Rectal smooth muscle tissue (tissue), 1 donor: ENCODE results near the gene KRTAP17-1.

Experiments
- H3K27ac ChIP-seq: one replicate; pipeline ENCODE4 v1.7.0; 2013; ENCODE audit warnings: low read depth, low read length, inconsistent platforms
- H3K27me3 ChIP-seq: one replicate; pipeline ENCODE4 v1.7.0; 2013; ENCODE audit warnings: low read length; ENCODE audit not compliant: control insufficient read depth, insufficient read depth
- H3K36me3 ChIP-seq: one replicate; pipeline ENCODE4 v1.7.0; 2013; ENCODE audit warnings: low read length; ENCODE audit not compliant: control insufficient read depth, insufficient read depth
- H3K4me1 ChIP-seq: one replicate; pipeline ENCODE4 v1.7.0; 2013; ENCODE audit warnings: low read length; ENCODE audit not compliant: control insufficient read depth, insufficient read depth
- H3K4me3 ChIP-seq: one replicate; pipeline ENCODE4 v1.7.0; 2013; ENCODE audit warnings: low read length
- H3K9ac ChIP-seq: one replicate; pipeline ENCODE4 v1.7.0; 2013; ENCODE audit warnings: low read length

The KRTAP17-1 gene

GRCh38 chr17:41327411-41328120 is 12.1 kb upstream of the KRTAP17-1 start:
- Histone ChIP-seq H3K9ac (no peak overlapping the region), H3K4me3 (no peak overlapping the region), H3K4me1 (no peaks in the 10 kb centered on the region), H3K27me3 (peaks cover 4% of the 10 kb centered on the region), H3K27ac (no peak overlapping the region), H3K36me3 (no peaks in the 10 kb centered on the region)

DNA sequence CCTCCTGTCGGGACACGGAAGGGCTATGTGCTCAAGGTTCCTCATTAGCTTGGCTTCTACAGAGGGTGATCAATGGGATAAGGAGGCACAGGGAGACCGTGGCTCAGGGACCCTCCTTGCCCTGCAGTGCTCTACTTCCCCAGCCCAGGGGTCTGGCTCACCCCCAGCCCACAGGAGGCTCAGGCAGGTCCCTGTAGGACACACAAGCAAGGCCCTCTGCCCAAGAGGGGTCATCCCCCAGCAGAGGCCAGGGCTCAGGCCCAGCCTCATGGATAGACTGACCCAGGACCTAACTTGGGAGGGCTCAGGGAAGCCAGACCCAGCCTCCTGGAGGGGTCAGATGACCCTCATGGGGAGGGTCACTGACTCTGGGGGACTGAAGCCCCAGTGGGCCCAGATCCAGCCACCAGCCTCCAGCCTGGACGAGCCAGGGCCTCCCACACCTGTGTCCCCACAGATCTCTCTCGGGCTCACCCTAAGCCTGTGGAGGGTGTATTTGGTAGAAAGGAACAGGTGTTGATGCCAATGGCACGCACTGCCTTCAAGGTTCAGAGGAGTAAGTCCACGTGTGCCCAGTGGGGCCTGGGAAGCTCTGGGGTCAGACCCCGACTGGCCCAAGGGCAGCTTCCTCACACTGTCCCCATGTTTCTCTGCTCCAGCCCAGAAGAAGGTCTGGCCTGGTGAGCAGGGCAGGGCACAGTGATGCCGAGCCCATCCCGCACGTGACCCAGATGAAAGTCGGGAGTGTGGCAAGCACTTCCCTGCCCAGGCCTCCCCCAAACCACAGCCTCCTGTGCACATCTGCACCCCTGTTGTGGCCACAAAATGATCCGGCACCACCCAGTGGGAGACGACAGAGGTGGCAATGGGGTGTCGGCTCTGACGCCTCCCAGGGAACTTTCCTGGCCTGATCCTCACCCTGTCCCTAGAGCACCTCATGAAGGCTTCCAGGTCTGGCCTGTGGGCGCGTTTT is 10.9 kb upstream of the KRTAP17-1 start:
- no peak overlapping the region for H3K27ac ChIP-seq
- peaks cover 4% of the 10 kb centered on the region for H3K27me3 ChIP-seq
- no peak overlapping the region for H3K9ac ChIP-seq
- no peaks in the 10 kb centered on the region for H3K4me1 ChIP-seq
- no peaks in the 10 kb centered on the region for H3K36me3 ChIP-seq
- H3K4me3 ChIP-seq: no peak overlapping the region

GRCh38 chr17:41325611-41326010 is 10.1 kb upstream of the KRTAP17-1 start:
- Histone ChIP-seq H3K36me3 (no peaks in the 10 kb centered on the region), H3K27ac (no peak overlapping the region), H3K4me1 (no peaks in the 10 kb centered on the region), H3K27me3 (peaks cover 4% of the 10 kb centered on the region), H3K9ac (no peak overlapping the region), H3K4me3 (no peak overlapping the region)

DNA sequence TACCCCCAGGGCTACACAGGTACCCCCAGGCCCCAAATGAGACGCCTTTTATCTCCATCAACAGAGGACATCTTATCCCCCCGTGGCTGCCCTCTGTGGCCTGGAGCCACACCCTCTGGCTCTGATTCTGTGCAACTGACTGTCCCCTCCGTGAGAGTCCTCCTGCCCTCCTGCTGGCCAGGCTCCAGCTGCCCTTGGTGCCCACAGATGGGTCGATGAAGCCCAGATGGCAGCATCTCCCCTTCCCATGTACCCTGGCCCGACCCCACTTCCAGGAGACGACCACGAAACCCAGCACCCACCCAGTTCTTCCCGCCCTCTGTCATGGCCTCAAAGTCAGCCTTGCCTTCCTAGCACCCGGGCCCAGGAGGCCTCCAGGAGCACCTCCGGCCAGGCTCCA is 9.6 kb upstream of the KRTAP17-1 start:
- H3K36me3 ChIP-seq: no peaks in the 10 kb centered on the region
- H3K4me1 ChIP-seq: no peaks in the 10 kb centered on the region
- H3K9ac ChIP-seq: no peak overlapping the region
- no peak overlapping the region for H3K27ac ChIP-seq
- H3K4me3 ChIP-seq: no peak overlapping the region
- H3K27me3 ChIP-seq: peaks cover 4% of the 10 kb centered on the region

DNA sequence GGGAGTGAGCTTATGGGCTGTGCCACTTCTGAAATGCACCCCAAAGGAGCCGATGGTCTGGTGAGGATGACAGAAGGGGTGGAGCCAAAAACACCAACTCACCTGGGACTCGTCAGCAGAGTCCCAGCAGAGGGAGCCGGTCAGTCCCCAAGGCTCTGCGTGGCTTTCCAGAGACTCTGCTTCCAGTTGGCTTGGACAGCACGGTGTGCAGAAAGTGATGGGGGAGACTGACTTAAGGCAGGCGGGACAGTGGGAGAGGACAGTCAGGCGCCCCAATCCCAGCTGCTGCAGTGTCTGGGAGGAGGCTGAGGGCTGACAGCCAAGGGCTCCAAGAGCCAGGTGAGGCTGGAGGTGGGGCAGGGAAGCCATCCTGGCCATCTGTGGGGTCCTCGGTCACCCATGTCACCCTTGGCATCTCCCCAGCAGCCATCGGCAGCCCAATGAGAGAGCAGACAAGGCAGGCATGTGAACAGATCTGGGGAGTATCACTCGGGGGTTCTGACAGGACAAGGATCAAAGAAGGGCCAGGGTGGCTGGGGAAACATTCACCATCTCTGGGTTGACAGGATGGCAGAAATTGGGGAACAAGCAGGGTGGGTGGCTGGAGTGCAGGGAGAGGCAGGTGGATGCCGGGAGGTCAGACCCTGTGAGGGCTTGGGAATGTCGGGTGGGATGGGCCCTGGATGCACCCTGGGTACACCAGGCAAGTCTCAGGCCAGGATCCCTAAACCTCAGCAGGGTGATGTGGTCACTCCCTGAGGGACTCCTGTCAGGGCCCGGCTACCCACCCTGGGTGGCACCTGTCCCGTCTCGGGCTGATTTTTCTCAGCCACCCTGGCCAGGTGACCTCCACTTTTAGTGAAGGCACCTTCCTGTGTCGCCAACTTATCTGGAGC is 8.9 kb upstream of the KRTAP17-1 start:
- no peak overlapping the region for H3K4me3 ChIP-seq
- no peak overlapping the region for H3K27ac ChIP-seq
- H3K27me3 ChIP-seq: peaks cover 4% of the 10 kb centered on the region
- no peak overlapping the region for H3K9ac ChIP-seq
- H3K36me3 ChIP-seq: no peaks in the 10 kb centered on the region
- H3K4me1 ChIP-seq: no peaks in the 10 kb centered on the region

DNA sequence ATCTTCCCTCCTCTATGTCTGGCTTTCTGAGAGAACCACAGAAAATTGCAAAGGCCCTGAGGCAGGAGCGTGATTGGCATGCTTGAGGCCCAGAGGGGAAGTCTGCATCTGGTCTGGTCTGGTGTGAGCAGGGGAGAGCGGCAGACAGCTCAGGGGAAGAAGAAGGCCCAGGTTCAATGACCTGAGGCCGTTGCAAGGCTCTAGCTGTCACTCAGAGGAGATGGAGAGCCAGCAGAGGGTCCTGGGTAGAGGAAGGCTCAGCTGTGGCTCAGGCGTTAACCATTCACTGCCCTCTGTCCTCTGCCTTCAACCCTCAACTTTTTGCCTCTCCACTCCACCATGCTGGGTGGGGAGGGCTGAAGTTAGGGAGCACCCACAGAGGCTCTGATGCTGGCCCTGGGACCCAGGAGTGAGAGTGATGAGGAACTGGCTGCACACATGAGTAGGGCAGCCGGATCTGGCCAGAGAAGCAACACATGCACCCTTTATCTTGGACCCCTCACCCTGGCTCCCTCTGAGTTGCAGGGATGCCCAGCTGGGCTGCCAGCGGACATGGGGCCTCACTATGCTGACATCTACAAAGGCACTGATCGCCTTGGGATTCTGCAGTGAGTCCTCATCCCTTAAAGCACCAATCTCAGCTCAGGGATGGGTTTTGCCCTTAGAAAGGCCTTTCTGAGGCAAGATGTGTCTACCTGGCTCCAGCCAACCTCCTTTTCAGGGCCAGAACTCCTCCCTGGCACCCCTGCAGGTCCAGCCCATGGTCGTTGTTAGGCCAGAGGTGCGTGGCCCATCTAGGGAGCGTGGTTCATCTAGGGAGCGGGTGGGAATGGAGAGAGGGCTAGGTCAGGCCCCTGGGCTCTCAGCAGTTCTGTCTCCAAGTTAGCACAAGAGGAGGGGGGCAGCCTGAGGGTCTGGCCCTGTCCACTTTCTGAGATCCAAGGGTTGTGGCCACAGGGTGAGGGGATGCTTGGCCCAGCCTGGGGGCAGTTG is 7.7 kb upstream of the KRTAP17-1 start:
- Histone ChIP-seq H3K9ac (no peak overlapping the region), H3K4me1 (no peaks in the 10 kb centered on the region), H3K4me3 (no peak overlapping the region), H3K27me3 (no peaks in the 10 kb centered on the region), H3K36me3 (no peaks in the 10 kb centered on the region), H3K27ac (no peak overlapping the region)

DNA sequence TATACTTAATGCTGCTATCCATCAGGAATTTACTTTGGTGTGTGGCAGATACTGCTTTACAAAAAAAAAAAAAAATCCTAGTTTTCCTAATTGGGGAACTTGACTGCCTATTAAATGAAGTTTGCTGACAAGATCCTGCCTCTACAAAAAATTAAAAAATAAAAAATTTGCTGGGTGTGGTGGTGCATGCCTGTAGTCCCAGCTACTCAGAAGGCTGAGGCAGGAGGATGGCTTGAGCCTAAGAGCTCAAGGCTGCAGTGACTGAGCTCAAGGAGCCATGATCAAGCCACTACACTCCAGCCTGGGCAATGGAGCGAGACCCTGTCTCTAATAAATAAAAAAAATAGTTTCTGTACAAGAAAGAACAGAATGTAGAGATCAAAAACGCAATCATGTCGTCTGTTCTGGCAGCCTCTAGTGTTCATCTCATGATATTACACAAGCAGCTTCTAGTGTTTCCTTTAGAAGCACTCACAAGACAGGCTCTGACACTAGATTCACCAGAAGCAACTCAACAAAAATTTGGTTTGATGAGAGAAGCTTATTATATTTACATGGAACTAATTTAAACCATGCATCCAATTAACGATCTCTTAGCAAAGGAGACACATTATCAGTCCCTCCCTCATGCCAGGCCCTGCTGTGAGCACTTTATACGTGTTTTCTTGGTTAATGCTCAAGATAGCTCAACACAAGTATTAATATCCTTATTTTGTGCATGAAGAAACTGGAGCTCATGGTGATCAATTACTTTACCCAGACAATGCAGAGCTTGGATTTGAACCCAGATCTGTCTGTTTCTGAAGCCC is 6.8 kb upstream of the KRTAP17-1 start:
- no peak overlapping the region for H3K27ac ChIP-seq
- no peak overlapping the region for H3K9ac ChIP-seq
- no peaks in the 10 kb centered on the region for H3K27me3 ChIP-seq
- no peak overlapping the region for H3K4me3 ChIP-seq
- no peaks in the 10 kb centered on the region for H3K4me1 ChIP-seq
- no peaks in the 10 kb centered on the region for H3K36me3 ChIP-seq

- Histone ChIP-seq H3K4me1 (no peaks in the 10 kb centered on the region), H3K36me3 (no peaks in the 10 kb centered on the region), H3K4me3 (no peak overlapping the region), H3K27ac (no peak overlapping the region), H3K27me3 (no peaks in the 10 kb centered on the region), H3K9ac (no peak overlapping the region)
Observed at GRCh38 chr17:41318231-41318630, 2.7 kb upstream of the KRTAP17-1 start.

DNA sequence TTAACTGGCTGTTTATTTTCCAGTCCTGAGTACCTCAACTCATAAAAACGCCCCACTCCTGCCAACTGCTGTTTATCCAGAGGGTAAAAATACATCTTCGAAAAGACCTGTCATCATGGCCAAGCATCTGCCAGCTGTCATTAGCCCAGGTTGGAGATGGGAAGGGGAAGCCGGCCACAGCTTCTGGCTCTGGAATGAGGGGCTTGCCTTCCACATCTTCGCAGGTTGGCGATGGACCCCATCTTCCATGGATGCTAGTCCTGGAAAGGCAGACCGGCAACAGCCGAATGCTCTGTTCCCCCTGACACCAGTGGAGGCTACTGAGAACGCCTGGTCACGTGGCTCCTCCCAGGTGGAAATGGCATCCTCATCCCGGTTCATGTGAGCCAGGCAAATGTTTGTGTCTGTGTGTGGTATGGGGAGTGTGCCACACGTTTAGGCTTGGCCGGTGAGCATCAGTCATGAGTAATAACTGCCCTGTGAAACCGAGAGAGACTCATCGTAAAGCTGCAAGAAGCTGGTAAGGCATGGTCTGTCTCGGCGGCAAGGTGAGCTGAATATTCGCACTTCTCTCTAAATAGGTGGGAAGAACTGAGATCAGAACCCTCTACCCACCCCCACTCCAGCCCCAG is 420 bp upstream of the KRTAP17-1 start:
- H3K9ac ChIP-seq: no peak overlapping the region
- H3K4me3 ChIP-seq: no peak overlapping the region
- no peak overlapping the region for H3K27ac ChIP-seq
- no peaks in the 10 kb centered on the region for H3K36me3 ChIP-seq
- no peaks in the 10 kb centered on the region for H3K27me3 ChIP-seq
- H3K4me1 ChIP-seq: no peaks in the 10 kb centered on the region

DNA sequence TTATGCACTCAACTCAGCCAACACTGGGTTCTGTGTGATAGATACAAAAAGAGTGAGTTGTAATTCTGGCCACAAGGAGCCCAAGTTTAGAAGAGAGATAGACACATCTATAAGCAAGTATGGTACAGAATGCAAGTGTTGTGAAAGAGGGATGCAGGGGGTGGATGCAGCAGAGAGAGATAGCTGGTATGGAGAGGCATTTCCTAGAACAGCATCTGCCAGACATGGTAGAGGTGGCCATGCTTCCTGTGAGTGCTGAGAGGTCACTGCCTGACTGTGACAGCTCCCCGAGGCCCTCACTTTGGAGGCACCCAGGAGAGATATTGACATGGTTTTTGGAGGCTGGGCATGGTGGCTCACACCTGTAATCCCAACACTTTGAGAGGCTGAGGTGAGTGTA is 4.4 kb downstream of the KRTAP17-1 start:
- Histone ChIP-seq H3K36me3 (no peaks in the 10 kb centered on the region), H3K4me3 (no peak overlapping the region), H3K4me1 (no peaks in the 10 kb centered on the region), H3K27ac (no peak overlapping the region), H3K27me3 (no peaks in the 10 kb centered on the region), H3K9ac (no peak overlapping the region)
